ENCODE data around the gene KCP.

The KCP gene

DNA sequence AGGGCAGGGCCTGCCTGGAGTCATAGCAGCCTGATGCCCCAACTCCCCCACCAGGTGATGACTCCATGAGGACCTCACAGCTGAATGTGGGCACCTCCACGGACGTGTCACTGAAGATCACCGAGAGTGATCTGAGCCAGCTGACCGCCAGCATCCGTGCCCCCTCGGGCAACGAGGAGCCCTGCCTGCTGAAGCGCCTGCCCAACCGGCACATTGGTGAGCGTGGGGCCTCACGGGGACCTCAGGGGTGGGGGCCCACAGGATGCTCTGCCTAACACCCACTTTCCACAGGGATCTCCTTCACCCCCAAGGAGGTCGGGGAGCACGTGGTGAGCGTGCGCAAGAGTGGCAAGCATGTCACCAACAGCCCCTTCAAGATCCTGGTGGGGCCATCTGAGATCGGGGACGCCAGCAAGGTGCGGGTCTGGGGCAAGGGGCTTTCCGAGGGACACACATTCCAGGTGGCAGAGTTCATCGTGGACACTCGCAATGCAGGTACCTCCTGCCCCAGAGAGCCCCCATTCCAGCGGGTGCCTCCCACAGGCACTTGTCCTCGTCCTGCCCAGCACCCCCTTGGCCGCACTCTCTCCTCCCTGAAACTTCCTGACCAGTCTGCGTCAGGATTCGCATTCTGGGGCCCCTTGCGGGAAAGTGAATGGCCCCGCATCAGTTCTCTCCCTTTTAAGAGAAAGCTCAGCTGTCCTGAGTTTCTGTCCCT lies 57.8 kb downstream of the KCP start:
- Histone ChIP-seq H3K27me3 (replicated peaks; ENCODE audit: control insufficient read depth, insufficient read depth, low read length) (no peaks in the 10 kb centered on the region), H3K4me3 (replicated peaks; ENCODE audit: low read depth, low read length) (no peak overlapping the region), H3K36me3 (ENCODE audit: control insufficient read depth, insufficient read depth, low read length) (no peaks in the 10 kb centered on the region)
- TF ChIP-seq, protein P1, sequence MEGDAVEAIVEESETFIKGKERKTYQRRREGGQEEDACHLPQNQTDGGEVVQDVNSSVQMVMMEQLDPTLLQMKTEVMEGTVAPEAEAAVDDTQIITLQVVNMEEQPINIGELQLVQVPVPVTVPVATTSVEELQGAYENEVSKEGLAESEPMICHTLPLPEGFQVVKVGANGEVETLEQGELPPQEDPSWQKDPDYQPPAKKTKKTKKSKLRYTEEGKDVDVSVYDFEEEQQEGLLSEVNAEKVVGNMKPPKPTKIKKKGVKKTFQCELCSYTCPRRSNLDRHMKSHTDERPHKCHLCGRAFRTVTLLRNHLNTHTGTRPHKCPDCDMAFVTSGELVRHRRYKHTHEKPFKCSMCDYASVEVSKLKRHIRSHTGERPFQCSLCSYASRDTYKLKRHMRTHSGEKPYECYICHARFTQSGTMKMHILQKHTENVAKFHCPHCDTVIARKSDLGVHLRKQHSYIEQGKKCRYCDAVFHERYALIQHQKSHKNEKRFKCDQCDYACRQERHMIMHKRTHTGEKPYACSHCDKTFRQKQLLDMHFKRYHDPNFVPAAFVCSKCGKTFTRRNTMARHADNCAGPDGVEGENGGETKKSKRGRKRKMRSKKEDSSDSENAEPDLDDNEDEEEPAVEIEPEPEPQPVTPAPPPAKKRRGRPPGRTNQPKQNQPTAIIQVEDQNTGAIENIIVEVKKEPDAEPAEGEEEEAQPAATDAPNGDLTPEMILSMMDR (IDR thresholded peaks at IDR 0.05; ENCODE audit: insufficient read depth, low read length, poor library complexity, severe bottlenecking), result no peak
- DNase-seq (ENCODE audit: extremely low read depth, insufficient read length), result no peak

DNA sequence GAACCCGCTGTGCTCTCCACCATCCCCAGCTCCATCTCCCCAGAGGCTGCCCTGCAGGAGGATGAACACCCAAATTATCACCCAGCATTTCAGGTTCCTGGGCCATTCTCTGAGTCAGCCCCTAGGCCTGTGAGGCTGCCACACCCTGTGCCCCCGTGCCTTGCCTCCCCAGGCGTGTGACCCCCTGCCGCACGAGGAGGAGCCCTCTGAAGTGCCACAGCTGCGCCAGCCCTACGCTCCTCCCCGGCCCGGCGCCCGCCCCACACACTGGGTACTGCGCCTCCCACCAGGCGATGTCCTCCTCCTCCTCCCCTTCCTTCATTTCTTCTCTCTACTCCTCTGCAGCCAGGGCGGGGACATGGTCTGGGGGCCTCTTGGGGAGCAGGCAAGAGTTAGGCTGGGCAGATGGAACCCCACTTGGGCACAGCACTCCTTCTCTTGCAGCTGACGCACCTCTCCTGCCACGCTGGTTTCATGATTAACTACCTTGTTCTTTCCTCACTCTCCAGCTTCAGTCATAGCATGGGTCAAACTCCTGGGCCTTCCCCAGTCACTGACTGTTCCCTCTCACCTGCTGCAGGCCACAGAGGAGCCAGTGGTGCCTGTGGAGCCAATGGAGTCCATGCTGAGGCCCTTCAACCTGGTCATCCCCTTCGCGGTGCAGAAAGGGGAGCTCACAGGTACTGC lies 60.6 kb downstream of the KCP start:
- Histone ChIP-seq H3K4me3 (replicated peaks; ENCODE audit: low read depth, low read length) (no peak overlapping the region), H3K36me3 (ENCODE audit: control insufficient read depth, insufficient read depth, low read length) (no peaks in the 10 kb centered on the region), H3K27me3 (replicated peaks; ENCODE audit: control insufficient read depth, insufficient read depth, low read length) (no peaks in the 10 kb centered on the region)
- TF ChIP-seq, protein P1 (IDR thresholded peaks at IDR 0.05; ENCODE audit: insufficient read depth, low read length, poor library complexity, severe bottlenecking), result no peak
- no peak for DNase-seq (ENCODE audit: extremely low read depth, insufficient read length)

GRCh38 chr7:128849156-128849515 lies 61.4 kb downstream of the KCP start:
- no peak for DNase-seq (ENCODE audit: extremely low read depth, insufficient read length)
- Histone ChIP-seq H3K27me3 (replicated peaks; ENCODE audit: control insufficient read depth, insufficient read depth, low read length) (no peaks in the 10 kb centered on the region; the same call in 1 of the 2 replicates), H3K4me3 (replicated peaks; ENCODE audit: low read depth, low read length) (no peak overlapping the region), H3K36me3 (ENCODE audit: control insufficient read depth, insufficient read depth, low read length) (no peaks in the 10 kb centered on the region)
- TF ChIP-seq, protein P1 (IDR thresholded peaks at IDR 0.05; ENCODE audit: insufficient read depth, low read length, poor library complexity, severe bottlenecking), result no peak

- no peaks in the 10 kb centered on the region; the same call in 1 of the 2 replicates for H3K27me3 ChIP-seq (replicated peaks; ENCODE audit: control insufficient read depth, insufficient read depth, low read length)
- TF ChIP-seq, protein P1 (IDR thresholded peaks at IDR 0.05; ENCODE audit: insufficient read depth, low read length, poor library complexity, severe bottlenecking), result no peak
- no peak for DNase-seq (ENCODE audit: extremely low read depth, insufficient read length)
- H3K4me3 ChIP-seq (replicated peaks; ENCODE audit: low read depth, low read length), result no peak overlapping the region
- H3K36me3 ChIP-seq (ENCODE audit: control insufficient read depth, insufficient read depth, low read length), result no peaks in the 10 kb centered on the region
These were observed 62.0 kb downstream of the KCP start for GRCh38 chr7:128848289-128849155.

- TF ChIP-seq, protein P1 (IDR thresholded peaks at IDR 0.05; ENCODE audit: insufficient read depth, low read length, poor library complexity, severe bottlenecking), result no peak
- Histone ChIP-seq H3K36me3 (ENCODE audit: control insufficient read depth, insufficient read depth, low read length) (no peaks in the 10 kb centered on the region), H3K4me3 (replicated peaks; ENCODE audit: low read depth, low read length) (no peak overlapping the region), H3K27me3 (replicated peaks; ENCODE audit: control insufficient read depth, insufficient read depth, low read length) (no peaks in the 10 kb centered on the region; the same call in 1 of the 2 replicates)
- no peak for DNase-seq (ENCODE audit: extremely low read depth, insufficient read length)
These were observed 62.7 kb downstream of the KCP start for GRCh38 chr7:128847721-128848211.
